K562 (cell line): Measurements from ENCODE around the gene FGF5. TPM values are rescaled to one million over a fixed set of nuclear protein-coding genes. Genes with fewer than 3 reads are reported as not detected.

Experiments used
- ATAC-seq: fragments of 200-7000 bp; cut with Tn5 transposase; 3 replicates; pipeline ENCODE4 v1.9.1; 2020; ENCODE audit warnings: moderate library complexity
- BruUV-seq: library from RNA; stranded (reverse); fragments of 400-500 nt; replicated peaks from 2 replicates; lab custom pipeline; 2021; lab: Mats Ljungman, UMichigan
- CTCF ChIA-PET: fragments of 300-600 bp; formaldehyde crosslinking; extraction: SDS; loops from one replicate; lab custom pipeline; 2021; ENCODE audit warnings: low intra/inter-chr PET ratio; lab: Yijun Ruan, JAX
- POLR2A ChIA-PET: fragments of 300-600, 350-650 bp; sonication (Branson Sonifier 250); formaldehyde crosslinking; extraction: SDS; loops from one replicate; lab custom pipeline; 2021; ENCODE audit warnings: antibody characterized with exemption, inconsistent platforms; lab: Yijun Ruan, JAX
- DNase-seq, 4 experiments: peaks; one replicate each; pipeline versions ENCODE4 v3.0.0 to v3.0.0-alpha.2; 2011 to 2018; ENCODE audit warnings: low spot score in 3 of 4, mixed read lengths in 3 of 4; ENCODE audit errors: extremely low read depth in 1 of 4
- FAIRE-seq: peaks from 2 replicates; lab custom pipeline; 2011; peaks lifted over from hg19 to GRCh38; lab: Jason Lieb, UNC
- H2AFZ ChIP-seq: 2 replicates; pipeline ENCODE4 v1.6.0; 2011; ENCODE audit warnings: low read depth, low read length, control low read depth, inconsistent platforms
- H3K27ac ChIP-seq: fragments of 200-600 bp; 3 replicates; pipeline ENCODE4 v1.8.0; 2011; ENCODE audit warnings: low read depth, mild to moderate bottlenecking, control low read depth, inconsistent platforms, low read length, moderate library complexity, mixed read lengths; ENCODE audit errors: extremely low read depth
- H3K27me3 ChIP-seq, 2 experiments: fragments of 300-600 bp in 1 of 2; 2 replicates in 1 of 2; 3 replicates in 1 of 2; pipeline versions ENCODE4 v1.6.0 to v1.8.0; 2011; ENCODE audit warnings: inconsistent platforms in 2 of 2, low read length in 2 of 2, mild to moderate bottlenecking in 1 of 2, mixed read lengths in 1 of 2, moderate library complexity in 1 of 2; ENCODE audit not compliant: control insufficient read depth in 2 of 2, insufficient read depth in 2 of 2
- H3K36me3 ChIP-seq: fragments of 300-600 bp; 3 replicates; pipeline ENCODE4 v1.8.0; 2011; ENCODE audit warnings: mild to moderate bottlenecking, low read length, inconsistent platforms; ENCODE audit not compliant: control insufficient read depth, insufficient read depth
- H3K4me1 ChIP-seq, 2 experiments: fragments of 200-600 bp in 1 of 2; replicated peaks in 1 of 2; 2 replicates in 1 of 2; 3 replicates in 1 of 2; pipeline versions ENCODE4 v1.5.1 to v1.8.0; 2011; ENCODE audit warnings: inconsistent platforms in 2 of 2, low read length in 2 of 2, mild to moderate bottlenecking in 1 of 2, mixed read lengths in 1 of 2, moderate library complexity in 1 of 2; ENCODE audit not compliant: control insufficient read depth in 2 of 2, insufficient read depth in 2 of 2
- H3K4me2 ChIP-seq: 2 replicates; pipeline ENCODE4 v1.6.1; 2011; ENCODE audit warnings: low read length, control low read depth, inconsistent platforms, mixed read lengths; ENCODE audit not compliant: insufficient read depth
- H3K4me3 ChIP-seq: fragments of 200-600 bp; sonication (generic), shearing (Covaris generic); 2 replicates; pipeline ENCODE4 v1.5.1; 2016; ENCODE audit warnings: control low read depth, inconsistent platforms
- H3K79me2 ChIP-seq: fragments of 200-600 bp; 3 replicates; pipeline ENCODE4 v1.8.0; 2011; ENCODE audit warnings: low read length, inconsistent platforms; ENCODE audit not compliant: control insufficient read depth, insufficient read depth
- H3K9ac ChIP-seq, 2 experiments: 2 replicates each; pipeline versions ENCODE4 v1.6.0 to v1.6.1; 2011; ENCODE audit warnings: low read depth in 2 of 2, low read length in 2 of 2, control low read depth in 1 of 2, inconsistent platforms in 1 of 2, mild to moderate bottlenecking in 1 of 2, mixed read lengths in 1 of 2; ENCODE audit not compliant: insufficient read depth in 1 of 2
- H3K9me1 ChIP-seq: one replicate; pipeline ENCODE4 v1.6.0; 2011; ENCODE audit warnings: inconsistent platforms, mild to moderate bottlenecking, low read length, moderate library complexity; ENCODE audit not compliant: control insufficient read depth, insufficient read depth
- H3K9me3 ChIP-seq: replicated peaks from 2 replicates; pipeline ENCODE4 v1.5.1; 2011; ENCODE audit warnings: low read depth, low read length, inconsistent platforms; ENCODE audit not compliant: control insufficient read depth, insufficient read depth
- H4K20me1 ChIP-seq: replicated peaks from 2 replicates; pipeline ENCODE4 v1.6.1; 2011; ENCODE audit warnings: low read length, inconsistent platforms, mixed read lengths; ENCODE audit not compliant: control insufficient read depth, insufficient read depth
- ARID3A ChIP-seq: IDR thresholded peaks from 2 replicates; pipeline ENCODE4 v1.6.1; 2012; ENCODE audit warnings: low read depth, low read length, improper control_type of control experiment, borderline replicate concordance
- LCOR ChIP-seq: sonication (generic); formaldehyde crosslinking; IDR thresholded peaks from 2 replicates; pipeline ENCODE4 v1.8.0; 2022; ENCODE audit warnings: mild to moderate bottlenecking, missing genetic modification reagents
- MYBL2 ChIP-seq, 2 experiments: fragments of 450-650 bp in 1 of 2; sonication (generic) in 1 of 2; formaldehyde crosslinking in 1 of 2; IDR thresholded peaks; 2 replicates each; pipeline versions ENCODE4 v1.6.1 to v1.8.1; 2017 to 2022; ENCODE audit warnings: borderline replicate concordance in 1 of 2, inconsistent platforms in 1 of 2, low read depth in 1 of 2, mild to moderate bottlenecking in 1 of 2, missing genetic modification reagents in 1 of 2, moderate library complexity in 1 of 2
- NFIC ChIP-seq: fragments of 450-650 bp; IDR thresholded peaks from 2 replicates; pipeline ENCODE4 v1.6.1; 2017; ENCODE audit warnings: mild to moderate bottlenecking, inconsistent platforms
- PREB ChIP-seq: sonication (generic); formaldehyde crosslinking; IDR thresholded peaks from 2 replicates; pipeline ENCODE4 v1.8.1; 2023; ENCODE audit warnings: mild to moderate bottlenecking, missing genetic modification reagents
- PTTG1 ChIP-seq: fragments of 450-650 bp; IDR thresholded peaks from 2 replicates; pipeline ENCODE4 v1.6.1; 2016; ENCODE audit warnings: low read depth, mild to moderate bottlenecking, missing genetic modification characterization, missing compliant biosample characterization
- ZNF274 ChIP-seq: IDR thresholded peaks from 2 replicates; pipeline ENCODE4 v1.6.1; 2011; ENCODE audit warnings: low read depth, mild to moderate bottlenecking, low read length, moderate library complexity, borderline replicate concordance
- WGBS: fragments of 100-300 bp; shearing (Covaris generic); methylation state at CpG from one replicate; pipeline ENCODE4 v1.1.6; 2016; ENCODE audit warnings: low coverage, mixed read lengths; ENCODE audit not compliant: insufficient coverage; ENCODE audit errors: missing lambda C conversion rate; 5-methylcytosine and 5-hydroxymethylcytosine counted together
- in situ Hi-C: fragments of 300-500 bp; cut with MboI; formaldehyde crosslinking; loops from 4 replicates; pipeline ENCODE4 v1.15.0; 2018; ENCODE audit warnings: inconsistent platforms, mixed read lengths
- intact Hi-C: fragments of 100-400 bp; cut with micrococcal nuclease; formaldehyde crosslinking; loops from 2 replicates; pipeline ENCODE4 v1.14.2; 2022
- polyA plus RNA-seq, 8 experiments: library from polyadenylated mRNA; depleted of rRNA in 4 of 8; stranded (reverse) in 5 of 8; unstranded in 3 of 8; fragments of >200 nt; fragmentation: Nextera tagmentation in 2 of 8; fragmentation: Illumina TruSeq in 1 of 8; extraction: Ambion mirVana in 2 of 8; extraction: Trizol in 1 of 8; gene quantifications; 2 replicates each; pipeline versions ENCODE4 v1.2.1 to v1.2.3, GENCODE V29; 2011 to 2014; ENCODE audit warnings: inconsistent platforms in 1 of 8, missing spikeins in 1 of 8
- total RNA-seq, 7 experiments: library from RNA; depleted of rRNA in 6 of 7; stranded (reverse); fragments of >200 nt in 6 of 7; fragmentation: Illumina TruSeq in 2 of 7; extraction: Trizol in 2 of 7; gene quantifications; 2 replicates each; pipeline versions ENCODE4 v1.2.1 to v1.2.3, GENCODE V29; 2011 to 2021; ENCODE audit warnings: low replicate concordance in 1 of 7
- TF ChIP-seq, protein P1 (sequence below), 3 experiments: IDR thresholded peaks in 2 of 3; conservative IDR thresholded peaks in 1 of 3; 2 replicates each; pipeline ENCODE4 v1.5.1; 2011 to 2012; ENCODE audit warnings: low read length in 3 of 3, mild to moderate bottlenecking in 3 of 3, control low read depth in 2 of 3, improper control_type of control experiment in 1 of 3, inconsistent platforms in 1 of 3, low read depth in 1 of 3, mixed read lengths in 1 of 3, moderate library complexity in 1 of 3; ENCODE audit not compliant: insufficient read depth in 2 of 3
- TF ChIP-seq, protein P2 (sequence below): sonication (generic); formaldehyde crosslinking; IDR thresholded peaks from 2 replicates; pipeline ENCODE4 v1.9.0; 2022; ENCODE audit warnings: mild to moderate bottlenecking, missing genetic modification reagents

Gene FGF5
- total and polyA plus RNA-seq, 9 of the 15 experiments (the other 6 are each of a cell fraction or from before 2014, with no cell fraction given): 0.38 to 2.7 (median 1.1) TPM

DNA sequence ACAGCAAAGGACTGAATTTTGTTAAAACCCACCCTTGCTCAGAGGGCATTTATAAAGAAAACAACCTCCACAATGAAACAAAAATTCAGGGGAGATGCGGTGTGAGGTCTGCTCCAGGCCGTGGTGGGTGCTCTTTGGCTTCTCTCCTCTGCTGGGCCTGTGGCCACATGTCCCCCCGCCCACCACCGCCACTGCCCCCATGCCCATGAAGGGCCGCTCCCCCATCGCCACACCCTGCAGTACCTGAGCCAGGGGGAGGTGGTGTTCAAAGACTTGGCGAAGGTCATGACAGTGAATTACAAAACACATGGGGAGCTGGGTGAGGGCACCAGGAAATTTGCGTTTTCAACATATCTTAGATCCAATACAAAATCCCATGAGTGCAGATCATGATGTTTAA lies 54.9 kb downstream of the FGF5 start:
- Histone ChIP-seq H3K9me1 (no peaks in the 10 kb centered on the region), H2AFZ (no peak overlapping the region), H4K20me1 (no peaks in the 10 kb centered on the region), H3K27ac (no peak overlapping the region), H3K4me2 (no peak overlapping the region), H3K27me3 (no peaks in the 10 kb centered on the region), H3K4me3 (no peak overlapping the region), H3K9ac (no peak overlapping the region), H3K79me2 (no peaks in the 10 kb centered on the region), H3K36me3 (no peaks in the 10 kb centered on the region), H3K9me3 (no peaks in the 10 kb centered on the region), H3K4me1 (no peaks in the 10 kb centered on the region)
- CTCF ChIA-PET: no interaction called here
- POLR2A ChIA-PET: no interaction called here
- BruUV-seq: no TSS peak
- FAIRE-seq (no peak), DNase-seq (no peak), ATAC-seq (no peak)
- WGBS: 71% methylated on average over 6 of the region's 8 CpGs
- in situ Hi-C loops: no loop called here
- intact Hi-C loops: no loop called here
- TF ChIP-seq PTTG1: no peak
- no peak for TF ChIP-seq ZNF274
- TF ChIP-seq MYBL2 (IDR thresholded peaks at IDR 0.05; ENCODE audit: low read depth): no peak
- no peak for TF ChIP-seq MYBL2 (CRISPR knock-in tag; IDR thresholded peaks at IDR 0.05; ENCODE audit: borderline replicate concordance)
- no peak for TF ChIP-seq LCOR (CRISPR knock-in tag)
- TF ChIP-seq, protein P1, sequence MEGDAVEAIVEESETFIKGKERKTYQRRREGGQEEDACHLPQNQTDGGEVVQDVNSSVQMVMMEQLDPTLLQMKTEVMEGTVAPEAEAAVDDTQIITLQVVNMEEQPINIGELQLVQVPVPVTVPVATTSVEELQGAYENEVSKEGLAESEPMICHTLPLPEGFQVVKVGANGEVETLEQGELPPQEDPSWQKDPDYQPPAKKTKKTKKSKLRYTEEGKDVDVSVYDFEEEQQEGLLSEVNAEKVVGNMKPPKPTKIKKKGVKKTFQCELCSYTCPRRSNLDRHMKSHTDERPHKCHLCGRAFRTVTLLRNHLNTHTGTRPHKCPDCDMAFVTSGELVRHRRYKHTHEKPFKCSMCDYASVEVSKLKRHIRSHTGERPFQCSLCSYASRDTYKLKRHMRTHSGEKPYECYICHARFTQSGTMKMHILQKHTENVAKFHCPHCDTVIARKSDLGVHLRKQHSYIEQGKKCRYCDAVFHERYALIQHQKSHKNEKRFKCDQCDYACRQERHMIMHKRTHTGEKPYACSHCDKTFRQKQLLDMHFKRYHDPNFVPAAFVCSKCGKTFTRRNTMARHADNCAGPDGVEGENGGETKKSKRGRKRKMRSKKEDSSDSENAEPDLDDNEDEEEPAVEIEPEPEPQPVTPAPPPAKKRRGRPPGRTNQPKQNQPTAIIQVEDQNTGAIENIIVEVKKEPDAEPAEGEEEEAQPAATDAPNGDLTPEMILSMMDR (IDR thresholded peaks at IDR 0.05 in 2 of 3, conservative IDR thresholded peaks at IDR 0.05 in 1 of 3; ENCODE audit: insufficient read depth in 2 of 3, low read depth in 1 of 3, low read length in 3 of 3): no peak
- TF ChIP-seq, protein P2, sequence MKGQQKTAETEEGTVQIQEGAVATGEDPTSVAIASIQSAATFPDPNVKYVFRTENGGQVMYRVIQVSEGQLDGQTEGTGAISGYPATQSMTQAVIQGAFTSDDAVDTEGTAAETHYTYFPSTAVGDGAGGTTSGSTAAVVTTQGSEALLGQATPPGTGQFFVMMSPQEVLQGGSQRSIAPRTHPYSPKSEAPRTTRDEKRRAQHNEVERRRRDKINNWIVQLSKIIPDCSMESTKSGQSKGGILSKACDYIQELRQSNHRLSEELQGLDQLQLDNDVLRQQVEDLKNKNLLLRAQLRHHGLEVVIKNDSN (CRISPR knock-in tag): no peak
- no peak for TF ChIP-seq NFIC
- TF ChIP-seq ARID3A: no peak
- no peak for TF ChIP-seq PREB (CRISPR knock-in tag)
